ENCODE measurements around the gene SAMD4A. TPM values are rescaled to one million over a fixed set of nuclear protein-coding genes. Genes with fewer than 3 reads are reported as not detected.

SAMD4A gene
- polyA plus RNA-seq, 1 experiment, result 13.4 TPM

DNA sequence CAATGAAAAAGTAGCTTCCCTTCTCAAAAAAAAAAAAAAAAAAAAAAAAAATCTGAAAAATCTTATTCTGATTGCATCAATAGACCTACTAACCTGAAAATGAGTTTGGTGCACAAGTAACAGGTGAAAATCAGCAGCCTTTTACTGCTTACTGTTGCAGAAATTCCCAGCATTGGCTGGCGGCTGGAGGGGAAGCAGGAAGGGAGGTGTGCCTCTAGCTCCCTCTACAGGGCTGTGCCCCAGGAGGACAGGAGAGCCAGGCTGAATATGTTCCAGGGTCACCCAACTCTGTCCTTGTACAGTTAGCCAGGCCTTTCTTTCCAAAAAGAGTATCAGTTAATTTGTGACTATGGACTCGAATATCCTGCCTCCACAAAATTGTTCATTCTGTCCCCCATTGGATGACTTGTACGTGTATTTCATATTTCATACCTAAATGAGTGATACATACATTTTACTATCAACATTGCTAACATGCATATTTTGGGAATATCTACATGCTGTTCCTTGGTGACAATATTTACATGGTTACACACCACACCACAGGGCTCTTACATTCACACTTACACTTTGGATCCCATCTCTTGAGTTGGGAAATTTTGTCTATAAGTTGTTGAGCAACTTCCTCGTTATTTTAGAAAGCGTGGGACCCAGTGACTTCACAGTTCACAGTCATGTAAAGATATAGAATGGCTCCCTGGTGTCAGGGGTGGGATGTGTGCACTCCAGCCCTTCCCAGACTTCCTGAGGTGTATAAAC is 124.8 kb downstream of the SAMD4A start:
- ChIA-PET CTCF (interaction anchor here (0.5 to 3.3 kb wide), 18 partner anchors 9 to 133 kb away, joined by 3 to 17 read pairs (median 4); partner anchors contain the start of gene SAMD4A), POLR2A (interaction anchor here (0.6 kb wide), 1 partner anchor 118 kb away, joined by 11 read pairs; no protein-coding TSS in a partner anchor)
- no peaks in the 10 kb centered on the region for H3K36me3 ChIP-seq (ENCODE audit: control insufficient read depth, insufficient read depth, low read length)
- no peak overlapping the region for H3K4me3 ChIP-seq (ENCODE audit: low read depth, low read length)
- DNase-seq (ENCODE audit: low read depth), result no peak
- no peaks in the 10 kb centered on the region for H3K27me3 ChIP-seq (ENCODE audit: control insufficient read depth, insufficient read depth, low read length)
- TF ChIP-seq, protein P1, sequence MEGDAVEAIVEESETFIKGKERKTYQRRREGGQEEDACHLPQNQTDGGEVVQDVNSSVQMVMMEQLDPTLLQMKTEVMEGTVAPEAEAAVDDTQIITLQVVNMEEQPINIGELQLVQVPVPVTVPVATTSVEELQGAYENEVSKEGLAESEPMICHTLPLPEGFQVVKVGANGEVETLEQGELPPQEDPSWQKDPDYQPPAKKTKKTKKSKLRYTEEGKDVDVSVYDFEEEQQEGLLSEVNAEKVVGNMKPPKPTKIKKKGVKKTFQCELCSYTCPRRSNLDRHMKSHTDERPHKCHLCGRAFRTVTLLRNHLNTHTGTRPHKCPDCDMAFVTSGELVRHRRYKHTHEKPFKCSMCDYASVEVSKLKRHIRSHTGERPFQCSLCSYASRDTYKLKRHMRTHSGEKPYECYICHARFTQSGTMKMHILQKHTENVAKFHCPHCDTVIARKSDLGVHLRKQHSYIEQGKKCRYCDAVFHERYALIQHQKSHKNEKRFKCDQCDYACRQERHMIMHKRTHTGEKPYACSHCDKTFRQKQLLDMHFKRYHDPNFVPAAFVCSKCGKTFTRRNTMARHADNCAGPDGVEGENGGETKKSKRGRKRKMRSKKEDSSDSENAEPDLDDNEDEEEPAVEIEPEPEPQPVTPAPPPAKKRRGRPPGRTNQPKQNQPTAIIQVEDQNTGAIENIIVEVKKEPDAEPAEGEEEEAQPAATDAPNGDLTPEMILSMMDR (IDR thresholded peaks at IDR 0.05; ENCODE audit: insufficient read depth, low read depth, low read length), result peak; percentile 92

DNA sequence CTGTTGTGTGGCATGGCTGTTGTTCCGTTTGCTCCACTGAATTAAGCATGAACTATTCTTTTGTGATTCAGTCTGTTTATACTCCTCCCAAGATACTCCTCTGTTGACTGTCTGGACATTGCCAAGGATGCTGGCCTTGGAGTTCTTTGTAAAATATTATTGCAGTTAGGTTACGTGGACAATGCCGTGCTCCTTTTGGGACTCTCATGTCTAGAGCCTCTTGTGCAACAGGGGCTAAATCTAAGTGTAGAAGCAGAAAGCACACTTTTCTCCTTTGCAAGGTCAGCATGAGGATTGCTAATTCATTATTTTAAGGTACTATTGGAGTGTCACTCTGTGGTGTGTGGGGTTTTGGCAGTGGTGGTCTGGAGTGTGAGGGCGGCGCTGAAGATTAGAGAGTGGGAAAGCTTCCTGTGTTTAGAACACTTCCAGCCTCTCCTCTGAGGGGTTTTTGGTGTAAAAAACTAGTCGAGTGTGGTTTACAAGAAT is 125.4 kb downstream of the SAMD4A start:
- ChIA-PET POLR2A (no interaction called here), CTCF (interaction anchor here (0.7 to 2.7 kb wide), 2 partner anchors 81 to 128 kb away, joined by 3 to 14 read pairs; no protein-coding TSS in a partner anchor)
- TF ChIP-seq, protein P1 (IDR thresholded peaks at IDR 0.05; ENCODE audit: insufficient read depth, low read depth, low read length), result no peak
- no peak for DNase-seq (ENCODE audit: low read depth)
- Histone ChIP-seq H3K36me3 (ENCODE audit: control insufficient read depth, insufficient read depth, low read length) (no peaks in the 10 kb centered on the region), H3K27me3 (ENCODE audit: control insufficient read depth, insufficient read depth, low read length) (no peaks in the 10 kb centered on the region), H3K4me3 (ENCODE audit: low read depth, low read length) (no peak overlapping the region)

DNA sequence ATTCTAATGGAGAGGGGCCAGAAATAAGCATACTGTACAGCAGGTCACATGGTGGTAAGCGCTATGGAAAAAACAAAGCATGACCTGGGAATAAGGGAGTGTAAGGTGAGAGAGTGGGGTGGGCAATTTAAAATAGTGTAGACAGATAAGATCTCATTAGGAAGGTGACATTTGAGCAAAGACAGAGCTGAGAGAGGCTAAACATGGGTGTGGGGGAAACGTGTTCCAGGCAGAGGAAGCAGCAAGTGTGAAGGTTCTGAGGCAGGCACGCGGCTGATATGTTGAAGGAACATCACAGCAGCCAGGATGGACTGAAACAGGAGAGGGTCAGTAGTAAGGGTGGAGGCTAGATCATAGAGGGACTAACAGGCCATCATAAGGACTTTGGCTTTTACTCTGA is 126.8 kb downstream of the SAMD4A start:
- H3K36me3 ChIP-seq (ENCODE audit: control insufficient read depth, insufficient read depth, low read length), result no peaks in the 10 kb centered on the region
- TF ChIP-seq, protein P1 (IDR thresholded peaks at IDR 0.05; ENCODE audit: insufficient read depth, low read depth, low read length), result no peak
- no peak for DNase-seq (ENCODE audit: low read depth)
- ChIA-PET CTCF (interaction anchor here (0.6 to 2.3 kb wide), 3 partner anchors 8 to 80 kb away, joined by 3 to 11 read pairs (median 5); no protein-coding TSS in a partner anchor), POLR2A (interaction anchor here (0.5 kb wide), 1 partner anchor 33 kb away, joined by 3 read pairs; no protein-coding TSS in a partner anchor)
- no peak overlapping the region for H3K4me3 ChIP-seq (ENCODE audit: low read depth, low read length)
- no peaks in the 10 kb centered on the region for H3K27me3 ChIP-seq (ENCODE audit: control insufficient read depth, insufficient read depth, low read length)

DNA sequence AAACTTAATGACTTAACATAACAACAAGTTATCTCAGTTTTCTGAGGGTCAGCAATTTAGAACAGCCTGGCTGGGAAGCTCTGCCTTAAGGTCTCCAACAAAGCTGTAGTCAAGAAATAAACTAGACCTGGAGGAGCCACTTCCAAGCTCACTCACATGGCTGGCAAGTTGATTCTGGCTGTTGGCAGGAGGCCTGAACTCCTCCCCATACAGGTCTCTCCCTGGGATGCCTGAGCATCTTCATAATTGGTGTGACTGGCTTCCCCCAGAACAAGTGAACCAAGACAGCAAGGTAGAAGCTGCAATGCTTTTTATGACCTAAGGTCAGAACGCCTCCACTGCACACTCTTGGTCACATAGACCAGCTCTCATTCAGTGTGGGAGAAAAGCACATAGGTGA is 128.3 kb downstream of the SAMD4A start:
- ChIA-PET CTCF (interaction anchor here (1.5 to 2.3 kb wide), 2 partner anchors 78 to 131 kb away, joined by 3 to 11 read pairs; no protein-coding TSS in a partner anchor), POLR2A (interaction anchor here (0.8 kb wide), 1 partner anchor 83 kb away, joined by 3 read pairs; no protein-coding TSS in a partner anchor)
- DNase-seq (ENCODE audit: low read depth), result no peak
- no peaks in the 10 kb centered on the region for H3K36me3 ChIP-seq (ENCODE audit: control insufficient read depth, insufficient read depth, low read length)
- no peaks in the 10 kb centered on the region for H3K27me3 ChIP-seq (ENCODE audit: control insufficient read depth, insufficient read depth, low read length)
- TF ChIP-seq, protein P1 (IDR thresholded peaks at IDR 0.05; ENCODE audit: insufficient read depth, low read depth, low read length), result no peak
- H3K4me3 ChIP-seq (ENCODE audit: low read depth, low read length), result no peak overlapping the region

DNA sequence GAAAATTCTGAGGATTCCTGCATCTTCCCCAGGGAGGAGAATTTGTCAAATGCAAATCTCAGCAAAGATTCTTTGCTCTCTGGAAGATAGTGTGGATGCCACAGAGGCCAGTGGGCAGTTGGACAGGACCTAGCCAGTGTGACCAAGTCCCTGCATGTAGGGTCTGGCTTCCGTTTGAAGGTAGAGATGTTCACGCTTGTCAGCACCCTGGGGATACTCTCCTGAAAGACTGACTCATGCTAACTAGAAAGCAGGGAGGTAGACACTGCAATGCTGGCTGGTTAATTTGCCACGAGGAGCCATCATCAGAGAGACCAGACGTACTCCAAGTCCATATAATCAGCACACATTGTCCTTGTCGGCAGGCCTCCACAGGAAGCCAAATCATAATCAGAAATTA is 130.1 kb downstream of the SAMD4A start:
- ChIA-PET CTCF (interaction anchor here (1.2 kb wide), 1 partner anchor 128 kb away, joined by 5 read pairs; no protein-coding TSS in a partner anchor), POLR2A (interaction anchor here (0.6 kb wide), 1 partner anchor 131 kb away, joined by 3 read pairs; no protein-coding TSS in a partner anchor)
- no peaks in the 10 kb centered on the region for H3K27me3 ChIP-seq (ENCODE audit: control insufficient read depth, insufficient read depth, low read length)
- H3K4me3 ChIP-seq (ENCODE audit: low read depth, low read length), result no peak overlapping the region
- TF ChIP-seq, protein P1 (IDR thresholded peaks at IDR 0.05; ENCODE audit: insufficient read depth, low read depth, low read length), result no peak
- peaks cover under 1% of the 10 kb centered on the region; the same call in 1 of the 2 replicates for H3K36me3 ChIP-seq (ENCODE audit: control insufficient read depth, insufficient read depth, low read length)
- no peak for DNase-seq (ENCODE audit: low read depth)

All from BJ (cell line).